ENCODE results near the gene RCAN2. TPM values are rescaled to one million over a fixed set of nuclear protein-coding genes. Genes with fewer than 3 reads are reported as not detected.

The RCAN2 gene
- total and polyA plus RNA-seq, 12 donors: 2.3 to 14.4 (median 6.5) TPM

DNA sequence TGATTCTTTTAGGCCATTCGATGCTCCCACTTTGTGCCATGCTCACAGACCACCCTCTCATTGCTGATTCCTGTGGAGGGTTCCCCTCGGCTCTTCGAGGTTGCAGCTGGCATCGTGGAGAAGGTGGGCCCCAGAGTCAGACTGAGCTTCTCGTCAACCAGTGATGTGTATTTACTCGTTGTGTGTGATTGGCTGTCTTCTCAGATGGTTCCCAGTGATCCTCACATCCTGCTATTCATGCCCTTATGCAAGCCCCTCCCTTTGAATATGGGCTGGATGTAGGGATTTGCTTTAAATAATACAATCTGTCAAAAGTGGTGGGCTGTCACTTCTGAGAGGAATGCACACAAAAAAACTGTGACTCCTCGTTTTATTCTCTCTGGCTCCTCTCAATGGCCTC, 220.9 kb downstream of the RCAN2 start:
- WGBS, 4 donors: 90 to 96% (median 91%) methylated on average over 7 of the region's 7 CpGs
- intact Hi-C loops (cut with DNase I): no loop called here

DNA sequence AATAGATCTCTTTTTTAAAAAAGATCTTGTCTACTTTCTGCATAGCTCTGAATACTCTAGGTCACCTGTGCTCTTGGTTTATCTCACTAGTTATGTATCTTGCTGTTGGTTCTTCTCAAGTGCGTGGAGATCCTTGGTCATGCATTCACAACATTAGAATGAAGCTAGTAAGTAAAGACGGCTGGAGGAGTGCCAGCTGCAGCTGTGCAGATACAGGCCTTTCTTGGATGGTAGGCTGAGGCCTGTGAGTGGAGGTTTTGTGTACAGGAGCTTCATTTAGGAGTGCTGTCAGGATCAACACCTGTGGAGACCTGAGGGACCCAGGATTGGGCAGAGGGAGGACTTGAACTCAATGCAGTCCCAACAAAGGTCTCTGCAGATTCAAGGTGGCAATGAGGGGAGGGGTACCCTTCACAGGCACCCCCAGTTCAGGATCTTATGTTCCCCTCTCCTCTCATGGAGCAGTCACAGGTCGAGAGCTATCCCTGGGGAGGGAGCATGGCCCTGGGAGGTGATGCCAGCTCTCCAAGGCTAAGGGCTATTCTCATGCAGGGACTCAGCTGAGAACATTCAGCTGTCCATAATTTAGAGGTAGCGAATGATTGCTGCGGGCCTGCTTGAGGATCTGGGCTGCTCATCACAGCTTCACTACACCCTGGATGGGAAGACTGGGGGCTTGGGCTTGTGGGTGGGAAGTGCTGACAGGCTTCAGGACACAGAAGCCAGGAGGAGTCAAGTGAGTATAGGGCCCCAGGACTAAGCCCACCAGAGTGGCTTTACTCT, 221.6 kb downstream of the RCAN2 start:
- H3K4me3 ChIP-seq: no peak overlapping the region
- TF ChIP-seq POLR2A (IDR thresholded peaks at IDR 0.05): no peak
- TF ChIP-seq, protein P1, sequence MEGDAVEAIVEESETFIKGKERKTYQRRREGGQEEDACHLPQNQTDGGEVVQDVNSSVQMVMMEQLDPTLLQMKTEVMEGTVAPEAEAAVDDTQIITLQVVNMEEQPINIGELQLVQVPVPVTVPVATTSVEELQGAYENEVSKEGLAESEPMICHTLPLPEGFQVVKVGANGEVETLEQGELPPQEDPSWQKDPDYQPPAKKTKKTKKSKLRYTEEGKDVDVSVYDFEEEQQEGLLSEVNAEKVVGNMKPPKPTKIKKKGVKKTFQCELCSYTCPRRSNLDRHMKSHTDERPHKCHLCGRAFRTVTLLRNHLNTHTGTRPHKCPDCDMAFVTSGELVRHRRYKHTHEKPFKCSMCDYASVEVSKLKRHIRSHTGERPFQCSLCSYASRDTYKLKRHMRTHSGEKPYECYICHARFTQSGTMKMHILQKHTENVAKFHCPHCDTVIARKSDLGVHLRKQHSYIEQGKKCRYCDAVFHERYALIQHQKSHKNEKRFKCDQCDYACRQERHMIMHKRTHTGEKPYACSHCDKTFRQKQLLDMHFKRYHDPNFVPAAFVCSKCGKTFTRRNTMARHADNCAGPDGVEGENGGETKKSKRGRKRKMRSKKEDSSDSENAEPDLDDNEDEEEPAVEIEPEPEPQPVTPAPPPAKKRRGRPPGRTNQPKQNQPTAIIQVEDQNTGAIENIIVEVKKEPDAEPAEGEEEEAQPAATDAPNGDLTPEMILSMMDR (IDR thresholded peaks at IDR 0.05): no peak
- peak in 2 of 7 donors; percentile 20 to 60 for DNase-seq
- no peaks in the 10 kb centered on the region for H3K4me1 ChIP-seq (replicated peaks in 1 of 2)
- H3K27ac ChIP-seq: no peak overlapping the region
- intact Hi-C loops (cut with DNase I): no loop called here
- no peaks in the 10 kb centered on the region for H3K9me3 ChIP-seq (replicated peaks in 1 of 3)
- 77 to 89% (median 84%) methylated on average over 3 to 5 of the region's 5 CpGs for WGBS, 4 donors
- no peaks in the 10 kb centered on the region for H3K36me3 ChIP-seq (replicated peaks in 1 of 2)
- H3K27me3 ChIP-seq: no peaks in the 10 kb centered on the region

More for the DNA sequence above, 220.9 kb downstream of the RCAN2 start:
- DNase-seq: no peak
- TF ChIP-seq POLR2A (IDR thresholded peaks at IDR 0.05): no peak
- TF ChIP-seq, protein P1 (IDR thresholded peaks at IDR 0.05): no peak
- Histone ChIP-seq H3K4me1 (replicated peaks in 1 of 2) (no peaks in the 10 kb centered on the region), H3K9me3 (replicated peaks in 1 of 3) (no peaks in the 10 kb centered on the region), H3K36me3 (replicated peaks in 1 of 2) (no peaks in the 10 kb centered on the region), H3K4me3 (no peak overlapping the region), H3K27ac (no peak overlapping the region), H3K27me3 (no peaks in the 10 kb centered on the region)

DNA sequence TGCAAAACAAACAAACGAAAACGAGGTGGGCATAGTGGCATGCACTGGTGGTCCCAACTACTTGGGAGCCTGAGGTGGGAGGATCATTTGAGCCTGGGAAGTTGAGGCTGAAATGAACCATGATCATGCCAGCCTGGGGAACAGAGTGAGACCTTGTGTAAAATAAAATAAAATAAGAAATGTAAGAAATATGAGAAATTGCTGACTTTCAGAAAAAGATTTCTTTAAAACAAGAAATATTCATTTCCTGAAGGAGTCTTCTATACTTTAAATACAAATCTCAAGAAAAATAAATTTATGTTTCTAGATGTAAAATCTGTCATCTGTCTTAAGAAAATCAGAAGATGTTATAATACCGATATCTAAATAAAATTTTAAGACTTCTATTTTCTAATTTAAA, 223.7 kb downstream of the RCAN2 start:
- Histone ChIP-seq H3K27ac (no peak overlapping the region), H3K9me3 (replicated peaks in 1 of 3) (no peaks in the 10 kb centered on the region), H3K4me3 (no peak overlapping the region), H3K4me1 (replicated peaks in 1 of 2) (peaks cover 0 to 6% of the 10 kb centered on the region in 2 donors), H3K27me3 (no peaks in the 10 kb centered on the region), H3K36me3 (replicated peaks in 1 of 2) (no peaks in the 10 kb centered on the region)
- DNase-seq: no peak
- TF ChIP-seq, protein P1 (IDR thresholded peaks at IDR 0.05): no peak
- intact Hi-C loops (cut with DNase I): no loop called here
- WGBS, 4 donors: 67 to 93% (median 83%) methylated on average over 3 of the region's 3 CpGs

DNA sequence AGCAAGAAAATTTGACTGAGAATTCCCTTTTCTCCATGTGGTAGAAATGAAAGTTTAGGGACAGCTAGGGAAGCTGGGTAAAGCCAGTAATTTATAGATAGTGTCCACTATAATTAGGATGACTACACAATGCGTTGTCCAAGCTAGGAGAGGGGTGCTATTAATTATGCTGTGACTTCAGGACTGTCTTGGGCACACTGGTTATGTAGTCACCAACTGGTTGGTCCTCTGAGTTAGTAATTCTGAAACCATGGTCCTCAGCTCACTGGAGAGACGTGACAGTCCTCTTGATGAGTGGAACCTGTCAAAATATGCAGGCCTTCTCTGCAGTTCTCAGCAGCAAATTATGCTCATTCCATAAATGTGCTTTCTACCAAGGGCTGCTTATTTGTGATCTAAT, 225.9 kb downstream of the RCAN2 start:
- Histone ChIP-seq H3K27ac (no peak overlapping the region), H3K36me3 (replicated peaks in 1 of 2) (no peaks in the 10 kb centered on the region), H3K4me1 (replicated peaks in 1 of 2) (peaks cover 0 to 6% of the 10 kb centered on the region in 2 donors), H3K27me3 (no peaks in the 10 kb centered on the region), H3K9me3 (replicated peaks in 1 of 3) (no peaks in the 10 kb centered on the region), H3K4me3 (no peak overlapping the region)
- TF ChIP-seq, protein P1 (IDR thresholded peaks at IDR 0.05): no peak
- no peak for TF ChIP-seq POLR2A (IDR thresholded peaks at IDR 0.05)
- intact Hi-C loops (cut with DNase I): no loop called here
- no peak for DNase-seq
- WGBS, 4 donors: 87 to 100% (median 89%) methylated on average over 2 of the region's 2 CpGs

Data from adrenal gland (tissue), 12 donors.